Ovary (tissue), 3 donors: ENCODE data around the gene KLHL35.

Experiments
- CTCF ChIP-seq, 3 donors: fragments of 450-650 bp in 2 of 3; fragments of 200-600 bp in 1 of 3; IDR thresholded peaks; one replicate each; pipeline versions ENCODE4 v1.5.1 to v1.8.0; 2016 to 2022; ENCODE audit warnings: antibody characterized with exemption in 3 of 3, mild to moderate bottlenecking in 1 of 3
- EP300 ChIP-seq: sonication (generic); formaldehyde crosslinking; IDR thresholded peaks from one replicate; pipeline ENCODE4 v1.6.1; 2017; ENCODE audit warnings: antibody characterized with exemption
- POLR2A ChIP-seq: fragments of 450-650 bp; IDR thresholded peaks from one replicate; pipeline ENCODE4 v1.6.1; 2017; ENCODE audit warnings: antibody characterized with exemption, mild to moderate bottlenecking, moderate library complexity
- donor health status: DM: no; HTN: no; CAD: no.

- TF ChIP-seq POLR2A = no peak
- no peak for TF ChIP-seq CTCF (IDR thresholded peaks at IDR 0.05)
- TF ChIP-seq EP300 = no peak
These were observed 56.8 kb downstream of the KLHL35 start for GRCh38 chr11:75376175-75376574.
